ENCODE results near the gene NCDN.

DNA sequence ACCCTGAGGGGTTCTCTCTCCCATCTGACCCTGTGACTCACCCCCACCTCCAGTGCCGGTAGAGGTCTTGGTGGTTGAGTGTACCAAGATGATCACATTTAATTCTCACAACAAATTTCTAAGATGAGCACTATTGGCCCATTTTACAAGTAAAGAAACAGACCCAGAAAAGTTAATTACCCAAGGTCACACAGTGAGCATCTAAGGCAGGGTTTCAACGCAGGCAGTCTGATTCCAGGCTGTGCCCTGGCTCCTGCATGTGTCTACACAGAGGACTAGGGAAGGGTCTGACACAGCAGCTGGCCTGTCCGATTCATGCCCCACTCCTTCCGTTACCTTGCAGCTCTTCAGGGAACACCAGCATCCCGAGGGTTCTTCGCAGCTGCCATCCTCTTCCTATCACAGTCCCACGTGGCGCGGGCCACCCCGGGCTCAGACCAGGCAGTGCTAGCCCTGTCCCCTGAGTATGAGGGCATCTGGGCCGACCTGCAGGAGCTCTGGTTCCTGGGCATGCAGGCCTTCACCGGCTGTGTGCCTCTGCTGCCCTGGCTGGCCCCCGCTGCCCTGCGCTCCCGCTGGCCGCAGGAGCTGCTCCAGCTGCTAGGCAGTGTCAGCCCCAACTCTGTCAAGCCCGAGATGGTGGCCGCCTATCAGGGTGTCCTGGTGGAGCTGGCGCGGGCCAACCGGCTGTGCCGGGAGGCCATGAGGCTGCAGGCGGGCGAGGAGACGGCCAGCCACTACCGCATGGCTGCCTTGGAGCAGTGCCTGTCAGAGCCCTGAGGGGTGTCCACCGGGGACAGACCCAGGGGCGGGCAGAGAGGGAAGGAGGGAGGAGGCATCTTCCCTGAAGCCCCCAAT, 7.5 kb downstream of the NCDN start:
- TF ChIP-seq, protein P1, sequence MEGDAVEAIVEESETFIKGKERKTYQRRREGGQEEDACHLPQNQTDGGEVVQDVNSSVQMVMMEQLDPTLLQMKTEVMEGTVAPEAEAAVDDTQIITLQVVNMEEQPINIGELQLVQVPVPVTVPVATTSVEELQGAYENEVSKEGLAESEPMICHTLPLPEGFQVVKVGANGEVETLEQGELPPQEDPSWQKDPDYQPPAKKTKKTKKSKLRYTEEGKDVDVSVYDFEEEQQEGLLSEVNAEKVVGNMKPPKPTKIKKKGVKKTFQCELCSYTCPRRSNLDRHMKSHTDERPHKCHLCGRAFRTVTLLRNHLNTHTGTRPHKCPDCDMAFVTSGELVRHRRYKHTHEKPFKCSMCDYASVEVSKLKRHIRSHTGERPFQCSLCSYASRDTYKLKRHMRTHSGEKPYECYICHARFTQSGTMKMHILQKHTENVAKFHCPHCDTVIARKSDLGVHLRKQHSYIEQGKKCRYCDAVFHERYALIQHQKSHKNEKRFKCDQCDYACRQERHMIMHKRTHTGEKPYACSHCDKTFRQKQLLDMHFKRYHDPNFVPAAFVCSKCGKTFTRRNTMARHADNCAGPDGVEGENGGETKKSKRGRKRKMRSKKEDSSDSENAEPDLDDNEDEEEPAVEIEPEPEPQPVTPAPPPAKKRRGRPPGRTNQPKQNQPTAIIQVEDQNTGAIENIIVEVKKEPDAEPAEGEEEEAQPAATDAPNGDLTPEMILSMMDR (conservative IDR thresholded peaks at IDR 0.05 in 1 of 2, IDR thresholded peaks at IDR 0.05 in 1 of 2; ENCODE audit: extremely low read depth in 1 of 2, insufficient read depth in 1 of 2, low read depth in 1 of 2, low read length in 2 of 2), result no peak
- TF ChIP-seq EZH2 (IDR thresholded peaks at IDR 0.05; ENCODE audit: borderline replicate concordance, low read length), result no peak
